GM23338 (cell line): ENCODE measurements around the gene SPIRE2. TPM values are rescaled to one million over a fixed set of nuclear protein-coding genes. Genes with fewer than 3 reads are reported as not detected.

Experiments used
- ATAC-seq: fragments of 200-7000 bp; cut with Tn5 transposase; 3 replicates; pipeline ENCODE4 v1.9.1; 2020
- DNase-seq: peaks from one replicate; pipeline ENCODE4 v3.0.0-alpha.2; 2015; ENCODE audit warnings: low spot score
- H2AFZ ChIP-seq: fragments of 200-600 bp; sonication (generic); 2 replicates; pipeline ENCODE4 v1.8.0; 2016; ENCODE audit warnings: antibody characterized with exemption, mild to moderate bottlenecking, moderate library complexity
- H3F3A ChIP-seq: fragments of 200-600 bp; sonication (generic); replicated peaks from 2 replicates; pipeline ENCODE4 v1.8.0; 2017; ENCODE audit warnings: antibody characterized with exemption, mixed run types, low read depth
- H3K27ac ChIP-seq: fragments of 200-600 bp; sonication (generic); 2 replicates; pipeline ENCODE4 v1.6.1; 2016; ENCODE audit warnings: low read depth
- H3K27me3 ChIP-seq: fragments of 200-600 bp; sonication (generic); 2 replicates; pipeline ENCODE4 v1.8.0; 2016; ENCODE audit warnings: mild to moderate bottlenecking, mixed run types, moderate library complexity; ENCODE audit not compliant: insufficient read depth
- H3K36me3 ChIP-seq: fragments of 200-600 bp; sonication (generic); 2 replicates; pipeline ENCODE4 v1.8.0; 2016; ENCODE audit warnings: mild to moderate bottlenecking; ENCODE audit not compliant: insufficient read depth
- H3K4me1 ChIP-seq: fragments of 200-600 bp; sonication (generic); 2 replicates; pipeline ENCODE4 v1.8.0; 2016; ENCODE audit warnings: mild to moderate bottlenecking, moderate library complexity; ENCODE audit not compliant: insufficient read depth
- H3K4me2 ChIP-seq: fragments of 200-600 bp; sonication (generic); 2 replicates; pipeline ENCODE4 v1.7.1; 2017; ENCODE audit warnings: mixed run types
- H3K4me3 ChIP-seq: fragments of 200-600 bp; sonication (generic); 2 replicates; pipeline ENCODE4 v1.6.1; 2016; ENCODE audit warnings: mixed run types
- H3K79me2 ChIP-seq: fragments of 200-600 bp; sonication (generic); replicated peaks from 2 replicates; pipeline ENCODE4 v1.8.0; 2017; ENCODE audit warnings: mild to moderate bottlenecking; ENCODE audit not compliant: insufficient read depth
- H3K9me2 ChIP-seq: fragments of 200-600 bp; sonication (generic); 2 replicates; pipeline ENCODE4 v1.8.0; 2017; ENCODE audit not compliant: insufficient read depth
- H4K20me1 ChIP-seq: fragments of 200-600 bp; sonication (generic); replicated peaks from 2 replicates; pipeline ENCODE4 v1.8.0; 2017; ENCODE audit warnings: mild to moderate bottlenecking; ENCODE audit not compliant: insufficient read depth
- H3K27ac Mint-ChIP-seq: 2 replicates; pipeline ENCODE4 v1.8.0; 2020; ENCODE audit warnings: inconsistent platforms, mild to moderate bottlenecking, moderate library complexity, mixed read lengths
- H3K27me3 Mint-ChIP-seq: 3 replicates; pipeline ENCODE4 v1.8.0; 2022; ENCODE audit warnings: low read depth, mild to moderate bottlenecking, moderate library complexity, mixed read lengths, inconsistent platforms; ENCODE audit not compliant: insufficient read depth, poor library complexity
- H3K36me3 Mint-ChIP-seq: 3 replicates; pipeline ENCODE4 v1.8.0; 2021; ENCODE audit warnings: low read depth, mild to moderate bottlenecking, inconsistent platforms, moderate library complexity, mixed read lengths
- H3K4me1 Mint-ChIP-seq: 3 replicates; pipeline ENCODE4 v1.8.0; 2020; ENCODE audit warnings: mild to moderate bottlenecking, inconsistent platforms, mixed read lengths
- H3K4me3 Mint-ChIP-seq: 3 replicates; pipeline ENCODE4 v1.8.0; 2021; ENCODE audit warnings: moderate library complexity, mild to moderate bottlenecking, inconsistent platforms, mixed read lengths
- H3K9me3 Mint-ChIP-seq: 3 replicates; pipeline ENCODE4 v1.8.0; 2020; ENCODE audit warnings: moderate library complexity, mild to moderate bottlenecking, inconsistent platforms, mixed read lengths
- CREB1 ChIP-seq: fragments of 250-450 bp; sonication (Bioruptor Pico); IDR thresholded peaks from 2 replicates; pipeline ENCODE4 v1.5.0; 2020; ENCODE audit warnings: low read depth, mild to moderate bottlenecking, moderate library complexity
- EZH2 ChIP-seq: fragments of 200-600 bp; sonication (generic); IDR thresholded peaks from one replicate; pipeline ENCODE4 v1.8.0; 2017; ENCODE audit warnings: antibody characterized with exemption, mild to moderate bottlenecking, low read depth; ENCODE audit not compliant: unreplicated experiment
- EZH2phosphoT487 ChIP-seq: fragments of 200-600 bp; sonication (generic); IDR thresholded peaks from one replicate; pipeline ENCODE4 v1.8.1; 2018; ENCODE audit warnings: antibody characterized with exemption; ENCODE audit not compliant: unreplicated experiment
- JUNB ChIP-seq: IDR thresholded peaks from one replicate; pipeline ENCODE4 v1.6.1; 2016; ENCODE audit warnings: antibody characterized with exemption; ENCODE audit not compliant: unreplicated experiment
- NANOG ChIP-seq: IDR thresholded peaks from 2 replicates; pipeline ENCODE4 v1.6.1; 2016; ENCODE audit warnings: antibody characterized with exemption, borderline replicate concordance
- POLR2AphosphoS5 ChIP-seq: IDR thresholded peaks from 2 replicates; pipeline ENCODE4 v1.6.1; 2016; ENCODE audit warnings: antibody characterized with exemption, low read depth
- STAT1 ChIP-seq: IDR thresholded peaks from one replicate; pipeline ENCODE4 v1.6.1; 2016; ENCODE audit warnings: antibody characterized with exemption; ENCODE audit not compliant: unreplicated experiment
- ZNF114 ChIP-seq: fragments of 250-450 bp; sonication (Bioruptor Pico); IDR thresholded peaks from 2 replicates; pipeline ENCODE4 v1.5.0; 2020; ENCODE audit warnings: mild to moderate bottlenecking, moderate library complexity
- ZNF331 ChIP-seq: fragments of 250-450 bp; sonication (Bioruptor Pico); IDR thresholded peaks from 2 replicates; pipeline ENCODE4 v1.5.0; 2020; ENCODE audit warnings: low read depth, mild to moderate bottlenecking, moderate library complexity
- polyA plus RNA-seq: library from polyadenylated mRNA; unstranded; fragments of >200 nt; fragmentation: Nextera tagmentation; extraction: Ambion mirVana; gene quantifications from 2 replicates; pipeline ENCODE4 v1.2.1, GENCODE V29; 2016
- total RNA-seq: library from RNA; depleted of rRNA; stranded (reverse); fragments of >200 nt; shearing (Covaris generic); gene quantifications from 2 replicates; pipeline ENCODE4 v1.2.3, GENCODE V29; 2014
- TF ChIP-seq, protein P1 (sequence below): IDR thresholded peaks from one replicate; pipeline ENCODE4 v1.6.1; 2018; ENCODE audit warnings: antibody characterized with exemption; ENCODE audit not compliant: unreplicated experiment
- TF ChIP-seq, protein P2 (sequence below): IDR thresholded peaks from 2 replicates; pipeline ENCODE4 v1.6.1; 2016; ENCODE audit warnings: antibody characterized with exemption
- TF ChIP-seq, protein P3 (sequence below): fragments of 250-450 bp; sonication (Bioruptor Pico); IDR thresholded peaks from 2 replicates; pipeline ENCODE4 v1.5.0; 2020; ENCODE audit warnings: mild to moderate bottlenecking, moderate library complexity
- TF ChIP-seq, protein P4 (sequence below), 2 experiments: fragments of 200-600 bp in 1 of 2; sonication (generic) in 1 of 2; conservative IDR thresholded peaks; 2 replicates each; pipeline versions ENCODE4 v1.5.1 to v1.6.1; 2016 to 2017; ENCODE audit warnings: antibody characterized with exemption in 2 of 2, low read depth in 2 of 2, mild to moderate bottlenecking in 2 of 2, moderate library complexity in 1 of 2

Gene SPIRE2
- total and polyA plus RNA-seq, 2 experiments from 2014 or later, result 5.0 to 15.2 TPM

DNA sequence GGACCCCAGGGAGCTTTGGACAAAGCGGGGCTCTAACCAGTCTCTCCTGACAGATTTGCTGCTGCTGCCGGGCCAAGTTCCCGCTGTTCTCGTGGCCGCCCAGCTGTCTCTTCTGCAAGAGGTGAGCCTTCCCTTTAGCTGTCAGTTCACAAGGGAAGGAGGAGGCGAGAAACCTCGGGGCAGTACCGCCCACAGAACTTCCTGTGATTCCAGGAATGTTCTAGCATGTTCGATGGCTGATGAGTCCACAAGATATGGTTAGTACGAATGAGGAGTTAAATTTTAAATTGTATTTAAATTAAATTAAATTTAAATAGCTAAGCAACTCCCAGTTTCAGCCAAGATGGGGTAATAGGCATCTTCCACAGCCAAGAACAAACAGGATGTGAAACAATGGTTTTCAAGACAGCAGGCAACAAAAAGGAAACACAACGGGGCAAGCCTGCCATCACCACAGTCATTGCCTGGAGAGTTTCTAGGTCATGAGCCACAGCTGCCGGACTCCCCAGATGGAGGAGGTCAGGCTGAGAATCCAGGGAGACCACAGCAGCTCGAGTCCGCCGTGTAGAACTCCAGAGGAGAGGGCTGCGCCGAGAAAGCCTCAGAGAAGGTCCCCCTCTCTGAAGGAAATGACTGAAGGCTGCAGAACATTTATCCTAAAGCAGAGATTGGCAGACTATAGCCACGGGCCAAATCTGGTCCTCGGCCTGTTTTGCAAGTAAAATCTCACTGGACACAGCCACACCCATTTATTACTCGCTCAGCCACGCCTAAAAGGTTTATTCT lies 35.7 kb downstream of the SPIRE2 start:
- DNase-seq (no peak), ATAC-seq (no peak)
- no peak overlapping the region for H2AFZ ChIP-seq
- H3K9me2 ChIP-seq, result no peaks in the 10 kb centered on the region
- H3K27ac Mint-ChIP-seq, result no peak overlapping the region
- H3K4me2 ChIP-seq, result no peak overlapping the region
- no peaks in the 10 kb centered on the region for H3K27me3 ChIP-seq
- H4K20me1 ChIP-seq, result peaks cover 6% of the 10 kb centered on the region
- no peaks in the 10 kb centered on the region for H3K4me1 ChIP-seq
- H3F3A ChIP-seq, result peaks cover 8% of the 10 kb centered on the region; the same call in 1 of the 2 replicates
- H3K4me1 Mint-ChIP-seq, result no peaks in the 10 kb centered on the region
- peaks cover 28% of the 10 kb centered on the region for H3K36me3 Mint-ChIP-seq
- no peak overlapping the region for H3K4me3 ChIP-seq
- H3K9me3 Mint-ChIP-seq, result peaks cover 7% of the 10 kb centered on the region
- H3K4me3 Mint-ChIP-seq, result no peak overlapping the region
- H3K36me3 ChIP-seq, result no peaks in the 10 kb centered on the region
- no peak overlapping the region for H3K27ac ChIP-seq
- H3K27me3 Mint-ChIP-seq, result peaks cover 1% of the 10 kb centered on the region
- TF ChIP-seq CREB1 (no peak), JUNB (no peak), ZNF331 (CRISPR knock-in tag) (no peak), POLR2AphosphoS5 (no peak), EZH2 (no peak), ZNF114 (no peak), EZH2phosphoT487 (no peak), STAT1 (no peak), NANOG (no peak)
- TF ChIP-seq, protein P1, sequence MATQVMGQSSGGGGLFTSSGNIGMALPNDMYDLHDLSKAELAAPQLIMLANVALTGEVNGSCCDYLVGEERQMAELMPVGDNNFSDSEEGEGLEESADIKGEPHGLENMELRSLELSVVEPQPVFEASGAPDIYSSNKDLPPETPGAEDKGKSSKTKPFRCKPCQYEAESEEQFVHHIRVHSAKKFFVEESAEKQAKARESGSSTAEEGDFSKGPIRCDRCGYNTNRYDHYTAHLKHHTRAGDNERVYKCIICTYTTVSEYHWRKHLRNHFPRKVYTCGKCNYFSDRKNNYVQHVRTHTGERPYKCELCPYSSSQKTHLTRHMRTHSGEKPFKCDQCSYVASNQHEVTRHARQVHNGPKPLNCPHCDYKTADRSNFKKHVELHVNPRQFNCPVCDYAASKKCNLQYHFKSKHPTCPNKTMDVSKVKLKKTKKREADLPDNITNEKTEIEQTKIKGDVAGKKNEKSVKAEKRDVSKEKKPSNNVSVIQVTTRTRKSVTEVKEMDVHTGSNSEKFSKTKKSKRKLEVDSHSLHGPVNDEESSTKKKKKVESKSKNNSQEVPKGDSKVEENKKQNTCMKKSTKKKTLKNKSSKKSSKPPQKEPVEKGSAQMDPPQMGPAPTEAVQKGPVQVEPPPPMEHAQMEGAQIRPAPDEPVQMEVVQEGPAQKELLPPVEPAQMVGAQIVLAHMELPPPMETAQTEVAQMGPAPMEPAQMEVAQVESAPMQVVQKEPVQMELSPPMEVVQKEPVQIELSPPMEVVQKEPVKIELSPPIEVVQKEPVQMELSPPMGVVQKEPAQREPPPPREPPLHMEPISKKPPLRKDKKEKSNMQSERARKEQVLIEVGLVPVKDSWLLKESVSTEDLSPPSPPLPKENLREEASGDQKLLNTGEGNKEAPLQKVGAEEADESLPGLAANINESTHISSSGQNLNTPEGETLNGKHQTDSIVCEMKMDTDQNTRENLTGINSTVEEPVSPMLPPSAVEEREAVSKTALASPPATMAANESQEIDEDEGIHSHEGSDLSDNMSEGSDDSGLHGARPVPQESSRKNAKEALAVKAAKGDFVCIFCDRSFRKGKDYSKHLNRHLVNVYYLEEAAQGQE, result no peak
- TF ChIP-seq, protein P2, sequence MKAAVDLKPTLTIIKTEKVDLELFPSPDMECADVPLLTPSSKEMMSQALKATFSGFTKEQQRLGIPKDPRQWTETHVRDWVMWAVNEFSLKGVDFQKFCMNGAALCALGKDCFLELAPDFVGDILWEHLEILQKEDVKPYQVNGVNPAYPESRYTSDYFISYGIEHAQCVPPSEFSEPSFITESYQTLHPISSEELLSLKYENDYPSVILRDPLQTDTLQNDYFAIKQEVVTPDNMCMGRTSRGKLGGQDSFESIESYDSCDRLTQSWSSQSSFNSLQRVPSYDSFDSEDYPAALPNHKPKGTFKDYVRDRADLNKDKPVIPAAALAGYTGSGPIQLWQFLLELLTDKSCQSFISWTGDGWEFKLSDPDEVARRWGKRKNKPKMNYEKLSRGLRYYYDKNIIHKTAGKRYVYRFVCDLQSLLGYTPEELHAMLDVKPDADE, result no peak
- TF ChIP-seq, protein P3, sequence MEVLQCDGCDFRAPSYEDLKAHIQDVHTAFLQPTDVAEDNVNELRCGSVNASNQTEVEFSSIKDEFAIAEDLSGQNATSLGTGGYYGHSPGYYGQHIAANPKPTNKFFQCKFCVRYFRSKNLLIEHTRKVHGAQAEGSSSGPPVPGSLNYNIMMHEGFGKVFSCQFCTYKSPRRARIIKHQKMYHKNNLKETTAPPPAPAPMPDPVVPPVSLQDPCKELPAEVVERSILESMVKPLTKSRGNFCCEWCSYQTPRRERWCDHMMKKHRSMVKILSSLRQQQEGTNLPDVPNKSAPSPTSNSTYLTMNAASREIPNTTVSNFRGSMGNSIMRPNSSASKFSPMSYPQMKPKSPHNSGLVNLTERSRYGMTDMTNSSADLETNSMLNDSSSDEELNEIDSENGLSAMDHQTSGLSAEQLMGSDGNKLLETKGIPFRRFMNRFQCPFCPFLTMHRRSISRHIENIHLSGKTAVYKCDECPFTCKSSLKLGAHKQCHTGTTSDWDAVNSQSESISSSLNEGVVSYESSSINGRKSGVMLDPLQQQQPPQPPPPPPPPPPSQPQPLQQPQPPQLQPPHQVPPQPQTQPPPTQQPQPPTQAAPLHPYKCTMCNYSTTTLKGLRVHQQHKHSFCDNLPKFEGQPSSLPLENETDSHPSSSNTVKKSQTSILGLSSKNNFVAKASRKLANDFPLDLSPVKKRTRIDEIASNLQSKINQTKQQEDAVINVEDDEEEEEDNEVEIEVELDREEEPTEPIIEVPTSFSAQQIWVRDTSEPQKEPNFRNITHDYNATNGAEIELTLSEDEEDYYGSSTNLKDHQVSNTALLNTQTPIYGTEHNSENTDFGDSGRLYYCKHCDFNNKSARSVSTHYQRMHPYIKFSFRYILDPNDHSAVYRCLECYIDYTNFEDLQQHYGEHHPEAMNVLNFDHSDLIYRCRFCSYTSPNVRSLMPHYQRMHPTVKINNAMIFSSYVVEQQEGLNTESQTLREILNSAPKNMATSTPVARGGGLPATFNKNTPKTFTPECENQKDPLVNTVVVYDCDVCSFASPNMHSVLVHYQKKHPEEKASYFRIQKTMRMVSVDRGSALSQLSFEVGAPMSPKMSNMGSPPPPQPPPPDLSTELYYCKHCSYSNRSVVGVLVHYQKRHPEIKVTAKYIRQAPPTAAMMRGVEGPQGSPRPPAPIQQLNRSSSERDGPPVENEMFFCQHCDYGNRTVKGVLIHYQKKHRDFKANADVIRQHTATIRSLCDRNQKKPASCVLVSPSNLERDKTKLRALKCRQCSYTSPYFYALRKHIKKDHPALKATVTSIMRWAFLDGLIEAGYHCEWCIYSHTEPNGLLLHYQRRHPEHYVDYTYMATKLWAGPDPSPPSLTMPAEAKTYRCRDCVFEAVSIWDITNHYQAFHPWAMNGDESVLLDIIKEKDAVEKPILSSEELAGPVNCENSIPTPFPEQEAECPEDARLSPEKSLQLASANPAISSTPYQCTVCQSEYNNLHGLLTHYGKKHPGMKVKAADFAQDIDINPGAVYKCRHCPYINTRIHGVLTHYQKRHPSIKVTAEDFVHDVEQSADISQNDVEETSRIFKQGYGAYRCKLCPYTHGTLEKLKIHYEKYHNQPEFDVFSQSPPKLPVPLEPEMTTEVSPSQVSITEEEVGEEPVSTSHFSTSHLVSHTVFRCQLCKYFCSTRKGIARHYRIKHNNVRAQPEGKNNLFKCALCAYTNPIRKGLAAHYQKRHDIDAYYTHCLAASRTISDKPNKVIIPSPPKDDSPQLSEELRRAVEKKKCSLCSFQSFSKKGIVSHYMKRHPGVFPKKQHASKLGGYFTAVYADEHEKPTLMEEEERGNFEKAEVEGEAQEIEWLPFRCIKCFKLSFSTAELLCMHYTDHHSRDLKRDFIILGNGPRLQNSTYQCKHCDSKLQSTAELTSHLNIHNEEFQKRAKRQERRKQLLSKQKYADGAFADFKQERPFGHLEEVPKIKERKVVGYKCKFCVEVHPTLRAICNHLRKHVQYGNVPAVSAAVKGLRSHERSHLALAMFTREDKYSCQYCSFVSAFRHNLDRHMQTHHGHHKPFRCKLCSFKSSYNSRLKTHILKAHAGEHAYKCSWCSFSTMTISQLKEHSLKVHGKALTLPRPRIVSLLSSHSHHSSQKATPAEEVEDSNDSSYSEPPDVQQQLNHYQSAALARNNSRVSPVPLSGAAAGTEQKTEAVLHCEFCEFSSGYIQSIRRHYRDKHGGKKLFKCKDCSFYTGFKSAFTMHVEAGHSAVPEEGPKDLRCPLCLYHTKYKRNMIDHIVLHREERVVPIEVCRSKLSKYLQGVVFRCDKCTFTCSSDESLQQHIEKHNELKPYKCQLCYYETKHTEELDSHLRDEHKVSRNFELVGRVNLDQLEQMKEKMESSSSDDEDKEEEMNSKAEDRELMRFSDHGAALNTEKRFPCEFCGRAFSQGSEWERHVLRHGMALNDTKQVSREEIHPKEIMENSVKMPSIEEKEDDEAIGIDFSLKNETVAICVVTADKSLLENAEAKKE (CRISPR knock-in tag), result no peak
- TF ChIP-seq, protein P4, sequence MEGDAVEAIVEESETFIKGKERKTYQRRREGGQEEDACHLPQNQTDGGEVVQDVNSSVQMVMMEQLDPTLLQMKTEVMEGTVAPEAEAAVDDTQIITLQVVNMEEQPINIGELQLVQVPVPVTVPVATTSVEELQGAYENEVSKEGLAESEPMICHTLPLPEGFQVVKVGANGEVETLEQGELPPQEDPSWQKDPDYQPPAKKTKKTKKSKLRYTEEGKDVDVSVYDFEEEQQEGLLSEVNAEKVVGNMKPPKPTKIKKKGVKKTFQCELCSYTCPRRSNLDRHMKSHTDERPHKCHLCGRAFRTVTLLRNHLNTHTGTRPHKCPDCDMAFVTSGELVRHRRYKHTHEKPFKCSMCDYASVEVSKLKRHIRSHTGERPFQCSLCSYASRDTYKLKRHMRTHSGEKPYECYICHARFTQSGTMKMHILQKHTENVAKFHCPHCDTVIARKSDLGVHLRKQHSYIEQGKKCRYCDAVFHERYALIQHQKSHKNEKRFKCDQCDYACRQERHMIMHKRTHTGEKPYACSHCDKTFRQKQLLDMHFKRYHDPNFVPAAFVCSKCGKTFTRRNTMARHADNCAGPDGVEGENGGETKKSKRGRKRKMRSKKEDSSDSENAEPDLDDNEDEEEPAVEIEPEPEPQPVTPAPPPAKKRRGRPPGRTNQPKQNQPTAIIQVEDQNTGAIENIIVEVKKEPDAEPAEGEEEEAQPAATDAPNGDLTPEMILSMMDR (conservative IDR thresholded peaks at IDR 0.05; ENCODE audit: low read depth in 2 of 2), result no peak
- no peaks in the 10 kb centered on the region for H3K79me2 ChIP-seq
